OCI-LY7 (cell line): ENCODE results near the gene TMPRSS3.

Experiments used
- CTCF ChIP-seq: fragments of 200-600 bp; sonication (generic); conservative IDR thresholded peaks from 2 replicates; pipeline ENCODE4 v1.5.1; 2014; ENCODE audit warnings: mild to moderate bottlenecking, antibody characterized with exemption, low read length, moderate library complexity, mixed read lengths
- EZH2phosphoT487 ChIP-seq: fragments of 200-600 bp; sonication (generic); IDR thresholded peaks from 2 replicates; pipeline ENCODE4 v1.6.1; 2018; ENCODE audit warnings: low read depth, borderline replicate concordance, mild to moderate bottlenecking, mixed run types, antibody characterized with exemption, low read length, moderate library complexity, mixed read lengths

- TF ChIP-seq CTCF (no peak), EZH2phosphoT487 (no peak)
These were observed 13.5 kb upstream of the TMPRSS3 start for GRCh38 chr21:42409366-42409765.
